K562 (cell line): ENCODE measurements around the gene ADSS1.
A peak's percentile ranks its signal among the peaks of the same experiment; 100 is the strongest.

Experiments used
- ATF1 ChIP-seq, 2 experiments: fragments of 450-650 bp in 1 of 2; IDR thresholded peaks; 2 replicates each; pipeline ENCODE4 v1.6.1; 2016; ENCODE audit warnings: missing compliant biosample characterization in 1 of 2, missing genetic modification characterization in 1 of 2
- BRCA1 ChIP-seq, 2 experiments: fragments of 450-650 bp in 1 of 2; sonication (generic) in 1 of 2; formaldehyde crosslinking in 1 of 2; IDR thresholded peaks; 2 replicates each; pipeline versions ENCODE4 v1.5.0 to v1.6.1; 2017 to 2020; ENCODE audit warnings: mild to moderate bottlenecking in 1 of 2, missing genetic modification reagents in 1 of 2

DNA sequence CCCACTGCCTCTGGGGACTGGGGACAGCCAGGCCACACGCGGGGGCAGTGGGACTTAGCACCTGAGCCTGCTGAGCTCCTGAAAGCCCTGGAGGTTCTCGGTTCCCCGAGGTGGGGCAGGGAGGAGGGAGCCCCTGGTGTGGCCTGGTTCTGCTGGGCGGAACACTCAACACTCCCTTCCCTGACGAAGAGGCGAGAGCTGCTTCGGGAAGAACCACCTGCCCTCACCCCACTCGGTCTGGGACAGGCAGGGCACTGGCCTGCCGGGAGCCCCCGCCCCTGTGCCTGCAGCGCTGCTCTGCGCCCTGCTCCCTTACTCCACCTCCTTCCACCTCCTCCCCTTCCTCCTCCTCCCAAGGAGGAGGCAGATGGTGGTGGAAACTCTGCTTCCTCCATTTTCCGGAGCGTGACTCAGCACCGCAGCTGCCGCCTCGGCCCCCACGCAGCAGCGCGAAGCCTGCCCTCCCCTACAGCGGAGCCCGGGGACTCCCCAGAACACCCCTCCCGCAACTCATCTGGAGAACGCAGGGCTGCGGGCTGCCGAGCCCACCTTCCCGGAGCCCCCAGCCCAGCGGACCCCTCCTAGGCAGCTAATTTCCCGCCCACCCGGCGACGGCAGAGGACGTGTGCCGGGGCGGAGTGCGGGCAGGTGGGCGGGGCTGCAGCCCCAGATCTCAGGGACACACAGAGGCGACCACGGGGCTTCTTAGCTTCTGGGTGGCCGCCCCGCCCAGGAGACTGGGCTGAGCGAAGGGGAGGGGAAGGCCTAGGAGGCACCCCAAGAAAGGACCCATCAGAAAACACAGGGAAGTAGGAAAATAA, 46.3 kb upstream of the ADSS1 start:
- TF ChIP-seq BRCA1 (IDR thresholded peaks at IDR 0.05) (no peak), BRCA1 (CRISPR knock-in tag; IDR thresholded peaks at IDR 0.05) (no peak), ATF1 (CRISPR knock-in tag; IDR thresholded peaks at IDR 0.05) (no peak), ATF1 (tag; IDR thresholded peaks at IDR 0.05) (peak; percentile 71)
